ENCODE results near the gene STX18. TPM values are rescaled to one million over a fixed set of nuclear protein-coding genes. Genes with fewer than 3 reads are reported as not detected.
"Not testable (repeated sequence)": the region's sequence is repeated elsewhere in the genome, so short reads cannot be mapped to it uniquely, and the experiment has no call there.

The STX18 gene
- total RNA-seq, 1 experiment from 2014 or later: 20.9 TPM

GRCh38 chr4:4550161-4550560 lies 8.3 kb upstream of the STX18 start:
- not testable (repeated sequence) for H3K4me3 Mint-ChIP-seq; H3K79me1 ChIP-seq (ENCODE audit: insufficient read depth, low read depth, low read length, poor library complexity, severe bottlenecking); H3K18ac ChIP-seq (ENCODE audit: insufficient read length, low read depth, low read length); H3K9ac ChIP-seq (ENCODE audit: extremely low read depth, insufficient read length, low read length); DNase-seq; H2BK5ac ChIP-seq (ENCODE audit: insufficient read length, low read length); H4K5ac ChIP-seq (ENCODE audit: insufficient read length, low read depth, low read length); H3K79me2 ChIP-seq (ENCODE audit: insufficient read depth, low read length); H3K4me2 ChIP-seq (ENCODE audit: insufficient read depth, insufficient read length, low read length); H3K4me1 Mint-ChIP-seq; H4K20me1 ChIP-seq (ENCODE audit: control insufficient read depth, insufficient read depth, insufficient read length); H3K4ac ChIP-seq (ENCODE audit: low read depth, low read length); H3K23ac ChIP-seq (ENCODE audit: insufficient read length, low read depth, low read length); H3T11ph ChIP-seq (ENCODE audit: low read length); H3K27ac Mint-ChIP-seq; H3K27me3 Mint-ChIP-seq (ENCODE audit: low read depth); H3K27ac ChIP-seq (ENCODE audit: insufficient read length, low read depth, low read length); H3K14ac ChIP-seq (ENCODE audit: insufficient read depth, low read length); H3K56ac ChIP-seq (ENCODE audit: insufficient read length, low read depth, low read length); H2BK120ac ChIP-seq (ENCODE audit: low read depth, low read length, poor library complexity, severe bottlenecking); H3K9me3 Mint-ChIP-seq; H4K91ac ChIP-seq (ENCODE audit: insufficient read length, low read depth, low read length); H2AK5ac ChIP-seq (ENCODE audit: insufficient read length, low read length); H4K8ac ChIP-seq (replicated peaks; ENCODE audit: insufficient read length, low read depth, low read length); H3K9me3 ChIP-seq (ENCODE audit: control insufficient read depth, low read depth, low read length); H3K23me2 ChIP-seq (ENCODE audit: insufficient read length, low read depth, low read length, poor library complexity, severe bottlenecking); H2BK12ac ChIP-seq (ENCODE audit: insufficient read length, low read depth, low read length); H2AFZ ChIP-seq (ENCODE audit: low read length); H2BK15ac ChIP-seq (ENCODE audit: low read depth, low read length); H3K4me1 ChIP-seq (ENCODE audit: insufficient read depth, low read length); H2BK20ac ChIP-seq (ENCODE audit: low read depth, low read length, poor library complexity, severe bottlenecking); H3K27me3 ChIP-seq (ENCODE audit: insufficient read depth, low read length)
- no CpG with 5 or more reads among the region's 4 CpGs for WGBS (ENCODE audit: extremely low coverage, insufficient read length, low lambda C conversion rate)
- H3K36me3 Mint-ChIP-seq (ENCODE audit: insufficient read depth in 1 of 3, low read depth in 3 of 3): peaks cover 46 to 81% (median 70%) of the 10 kb centered on the region in 3 experiments
